Lung (tissue), 12 donors: ENCODE data around the gene CD19. TPM values are rescaled to one million over a fixed set of nuclear protein-coding genes. Genes with fewer than 3 reads are reported as not detected.
A peak's percentile ranks its signal among the peaks of the same experiment; 100 is the strongest.
"Not testable (repeated sequence)": the region's sequence is repeated elsewhere in the genome, so short reads cannot be mapped to it uniquely, and the experiment has no call there.

Source experiments
- ATAC-seq: fragments of 200-7000 bp; cut with Tn5 transposase; one replicate; pipeline ENCODE4 v1.9.1; 2020; ENCODE audit warnings: moderate number of reproducible peaks; ENCODE audit not compliant: insufficient read depth, low FRiP score
- DNase-seq, 3 donors: peaks; one replicate each; pipeline ENCODE4 v3.0.0-alpha.2; 2013 to 2017
- H3K27ac ChIP-seq, 2 donors: one replicate each; pipeline ENCODE4 v1.5.1; 2013; ENCODE audit warnings: mild to moderate bottlenecking in 2 of 2, moderate library complexity in 2 of 2, control low read depth in 1 of 2, inconsistent platforms in 1 of 2, low read depth in 1 of 2, low read length in 1 of 2
- H3K27me3 ChIP-seq, 3 donors: one replicate each; pipeline ENCODE4 v1.5.1; 2013; ENCODE audit warnings: low read length in 2 of 3; ENCODE audit not compliant: control insufficient read depth in 3 of 3, insufficient read depth in 3 of 3
- H3K36me3 ChIP-seq, 4 donors: one replicate each; pipeline ENCODE4 v1.5.1; 2013; ENCODE audit warnings: low read length in 4 of 4, mild to moderate bottlenecking in 1 of 4, moderate library complexity in 1 of 4; ENCODE audit not compliant: control insufficient read depth in 4 of 4, insufficient read depth in 4 of 4
- H3K4me1 ChIP-seq, 5 donors: one replicate each; pipeline ENCODE4 v1.5.1; 2013; ENCODE audit warnings: low read length in 5 of 5, mild to moderate bottlenecking in 2 of 5, moderate library complexity in 1 of 5; ENCODE audit not compliant: control insufficient read depth in 5 of 5, insufficient read depth in 5 of 5
- H3K4me3 ChIP-seq: one replicate; pipeline ENCODE4 v1.5.1; 2013; ENCODE audit warnings: mild to moderate bottlenecking, control low read depth, moderate library complexity
- H3K9ac ChIP-seq, 2 donors: one replicate each; pipeline ENCODE4 v1.5.1; 2013; ENCODE audit warnings: low read length in 2 of 2, control low read depth in 1 of 2; ENCODE audit not compliant: insufficient read depth in 1 of 2
- H3K9me3 ChIP-seq, 4 donors: one replicate each; pipeline ENCODE4 v1.5.1; 2013; ENCODE audit warnings: low read length in 3 of 4, mild to moderate bottlenecking in 1 of 4, moderate library complexity in 1 of 4; ENCODE audit not compliant: control insufficient read depth in 4 of 4, insufficient read depth in 3 of 4
- WGBS, 2 donors: extraction: QIAGEN DNeasy Blood & Tissue Kit; methylation state at CpG; one replicate each; pipeline ENCODE4 v1.1.7; 2013; 5-methylcytosine and 5-hydroxymethylcytosine counted together
- polyA plus RNA-seq, 2 donors: library from polyadenylated mRNA; stranded (reverse); fragments of 200-250 nt; gene quantifications; one replicate each; pipeline ENCODE4 v1.2.1, GENCODE V29; 2013
- total RNA-seq, 2 donors: library from RNA; depleted of rRNA in 1 of 2; stranded (reverse); fragments of >200 nt in 1 of 2; gene quantifications; one replicate each; pipeline ENCODE4 v1.2.1, GENCODE V29; 2014 to 2021
- TF ChIP-seq, protein P1 (sequence below): IDR thresholded peaks from 2 replicates; pipeline ENCODE4 v1.5.1; 2012; ENCODE audit warnings: mild to moderate bottlenecking; ENCODE audit errors: control extremely low read depth, extremely low read depth
- donor health status: control.
- donor health status: control.
- donor health status: Bipolar disorder and iron deficiency.
- donor health status: healthy.
- donor health status: DM: yes; HTN: yes; CAD: no.

The CD19 gene
- total and polyA plus RNA-seq, 4 donors: 0.33 to 2.8 (median 1.2) TPM

DNA sequence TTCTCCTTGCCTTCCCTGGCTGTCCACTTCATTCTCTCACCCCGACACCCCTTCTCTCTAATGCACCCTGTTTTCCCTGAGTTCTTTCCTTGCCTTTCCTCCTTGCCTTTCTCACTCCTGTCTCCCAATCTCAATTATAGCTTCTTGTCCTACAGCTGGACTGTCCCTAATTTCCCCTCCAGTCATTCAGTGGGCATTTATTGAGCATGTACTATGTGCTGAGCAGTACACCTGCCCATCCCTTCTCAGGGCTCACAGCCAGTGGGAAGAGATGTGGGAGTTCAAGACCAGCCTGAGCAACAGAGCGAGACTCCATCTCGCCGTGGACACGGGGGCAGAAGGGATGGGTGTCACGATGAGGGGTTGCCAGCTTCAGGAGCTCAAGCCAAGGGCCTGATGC, 47.7 kb upstream of the CD19 start:
- Histone ChIP-seq H3K9me3 (no peaks in the 10 kb centered on the region), H3K27ac (no peak overlapping the region), H3K36me3 (no peaks in the 10 kb centered on the region), H3K27me3 (peaks cover 0 to 9% (median 0%) of the 10 kb centered on the region in 3 donors), H3K4me1 (peaks cover 0 to 17% (median 6%) of the 10 kb centered on the region in 5 donors), H3K4me3 (no peak overlapping the region), H3K9ac (no peak overlapping the region)
- no peak for DNase-seq
- TF ChIP-seq, protein P1, sequence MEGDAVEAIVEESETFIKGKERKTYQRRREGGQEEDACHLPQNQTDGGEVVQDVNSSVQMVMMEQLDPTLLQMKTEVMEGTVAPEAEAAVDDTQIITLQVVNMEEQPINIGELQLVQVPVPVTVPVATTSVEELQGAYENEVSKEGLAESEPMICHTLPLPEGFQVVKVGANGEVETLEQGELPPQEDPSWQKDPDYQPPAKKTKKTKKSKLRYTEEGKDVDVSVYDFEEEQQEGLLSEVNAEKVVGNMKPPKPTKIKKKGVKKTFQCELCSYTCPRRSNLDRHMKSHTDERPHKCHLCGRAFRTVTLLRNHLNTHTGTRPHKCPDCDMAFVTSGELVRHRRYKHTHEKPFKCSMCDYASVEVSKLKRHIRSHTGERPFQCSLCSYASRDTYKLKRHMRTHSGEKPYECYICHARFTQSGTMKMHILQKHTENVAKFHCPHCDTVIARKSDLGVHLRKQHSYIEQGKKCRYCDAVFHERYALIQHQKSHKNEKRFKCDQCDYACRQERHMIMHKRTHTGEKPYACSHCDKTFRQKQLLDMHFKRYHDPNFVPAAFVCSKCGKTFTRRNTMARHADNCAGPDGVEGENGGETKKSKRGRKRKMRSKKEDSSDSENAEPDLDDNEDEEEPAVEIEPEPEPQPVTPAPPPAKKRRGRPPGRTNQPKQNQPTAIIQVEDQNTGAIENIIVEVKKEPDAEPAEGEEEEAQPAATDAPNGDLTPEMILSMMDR: no peak
- 94 to 95% methylated on average over 6 of the region's 6 CpGs for WGBS, 2 donors
- no peak for ATAC-seq

DNA sequence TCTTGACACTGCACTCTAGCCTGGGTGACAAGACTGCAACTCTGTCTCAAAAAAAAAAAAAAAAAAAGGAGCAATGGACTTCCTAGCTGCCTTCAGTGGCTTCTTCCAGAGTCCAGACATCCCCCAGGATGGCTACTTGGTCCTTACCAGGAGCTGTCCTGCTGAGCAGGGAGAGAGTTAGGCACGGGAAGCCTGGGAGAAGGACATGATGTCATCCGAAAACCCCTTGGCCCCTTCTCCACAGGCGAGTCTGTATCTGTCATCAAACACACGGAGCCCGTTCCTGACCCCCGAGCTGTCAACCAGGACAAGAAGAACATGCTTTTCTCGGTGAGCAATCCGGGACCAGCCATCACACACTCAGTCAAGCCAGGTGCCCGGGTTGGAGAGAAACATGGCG, 44.8 kb upstream of the CD19 start:
- WGBS, 2 donors: 72 to 88% methylated on average over 10 of the region's 10 CpGs

DNA sequence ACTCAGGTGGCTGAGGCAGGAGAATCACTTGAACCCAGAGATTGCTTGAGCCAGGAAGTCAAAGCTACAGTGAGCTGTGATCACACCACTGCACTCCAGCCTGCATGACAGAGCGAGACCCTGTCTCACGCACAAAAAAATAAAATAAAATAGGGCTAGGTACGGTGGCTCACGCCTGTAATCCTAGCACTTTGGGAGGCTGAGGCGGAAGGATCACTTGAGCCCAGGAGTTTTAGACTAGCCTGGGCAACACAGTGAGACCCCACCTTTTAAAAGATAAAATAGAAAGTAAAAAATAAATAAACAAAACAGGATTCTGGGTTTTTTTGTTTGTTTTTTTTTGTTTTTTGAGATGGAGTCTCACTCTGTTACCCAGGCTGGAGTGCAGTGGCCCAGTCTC, 41.4 kb upstream of the CD19 start:
- not testable (repeated sequence) for H3K4me1 ChIP-seq, H3K4me3 ChIP-seq, H3K27me3 ChIP-seq, ATAC-seq, DNase-seq, H3K27ac ChIP-seq, H3K9me3 ChIP-seq, H3K9ac ChIP-seq, H3K36me3 ChIP-seq
- 93 to 96% methylated on average over 5 of the region's 5 CpGs for WGBS, 2 donors

More for the DNA sequence above, 44.8 kb upstream of the CD19 start:
- Histone ChIP-seq H3K27ac (no peak overlapping the region), H3K4me1 (peaks cover 0 to 9% (median 0%) of the 10 kb centered on the region in 5 donors), H3K4me3 (no peak overlapping the region), H3K27me3 (peaks cover 0 to 4% (median 0%) of the 10 kb centered on the region in 3 donors), H3K36me3 (no peaks in the 10 kb centered on the region), H3K9me3 (no peaks in the 10 kb centered on the region), H3K9ac (no peak overlapping the region)
- TF ChIP-seq, protein P1: no peak
- DNase-seq: no peak
- no peak for ATAC-seq

DNA sequence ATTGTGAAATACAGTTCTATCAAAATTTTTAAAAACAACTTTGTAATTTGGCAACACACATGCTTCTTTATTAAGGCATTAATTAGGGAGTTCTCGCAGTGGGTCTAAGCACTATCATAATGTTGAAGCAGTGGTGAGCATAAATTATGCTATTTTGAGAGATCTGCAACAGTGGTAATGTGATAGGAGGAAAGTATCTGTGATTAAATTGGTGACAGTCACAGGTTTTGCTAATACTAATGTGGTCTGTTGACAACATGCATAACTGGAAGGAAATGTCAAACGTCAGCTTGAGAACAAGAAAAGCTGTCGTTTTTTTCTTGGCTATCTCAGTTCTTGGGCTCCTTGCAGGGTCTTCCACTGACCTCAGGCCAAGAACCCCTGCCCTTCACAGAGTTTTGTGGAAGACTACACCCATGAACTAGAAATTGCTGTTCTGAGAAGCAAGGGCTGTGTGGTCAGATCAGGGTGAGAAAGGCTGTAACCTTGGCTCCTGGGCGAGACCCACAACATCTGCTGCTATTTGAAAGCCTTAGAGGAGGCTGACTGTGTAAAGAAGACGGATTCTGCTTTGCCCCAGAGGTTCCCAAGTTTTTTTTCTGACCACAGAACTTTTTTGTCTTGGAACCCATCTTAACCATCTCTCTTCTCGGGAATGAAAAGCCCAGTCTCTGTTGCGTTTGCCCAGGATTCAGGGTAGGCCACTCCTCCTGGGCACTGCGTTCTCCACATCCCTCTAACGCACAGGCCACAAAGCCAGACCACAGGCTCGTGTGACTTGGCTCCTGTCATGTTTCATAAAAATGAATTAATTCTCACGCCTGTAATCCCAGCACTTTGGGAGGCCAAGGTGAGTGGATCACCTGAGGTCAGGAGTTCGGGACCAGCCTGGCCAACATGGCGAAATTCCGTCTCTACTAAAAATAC, 39.5 kb upstream of the CD19 start:
- 64 to 72% methylated on average over 14 of the region's 14 CpGs for WGBS, 2 donors
- H3K36me3 ChIP-seq: no peaks in the 10 kb centered on the region
- DNase-seq (no peak), ATAC-seq (no peak)
- no peak overlapping the region for H3K4me3 ChIP-seq
- TF ChIP-seq, protein P1: no peak
- no peaks in the 10 kb centered on the region for H3K9me3 ChIP-seq
- no peak overlapping the region for H3K27ac ChIP-seq
- H3K27me3 ChIP-seq: no peaks in the 10 kb centered on the region
- no peaks in the 10 kb centered on the region for H3K4me1 ChIP-seq
- peak overlapping the region in 1 of 2 donors; percentile 25 for H3K9ac ChIP-seq
